ENCODE data around the gene NAB2. TPM values are rescaled to one million over a fixed set of nuclear protein-coding genes. Genes with fewer than 3 reads are reported as not detected.

The NAB2 gene
- total RNA-seq, 1 donor from 2014 or later = 11.0 TPM

GRCh38 chr12:57130941-57131340, 42.0 kb downstream of the NAB2 start:
- intact Hi-C loops (cut with micrococcal nuclease) = no loop called here

GRCh38 chr12:57131896-57132744, 43.2 kb downstream of the NAB2 start:
- intact Hi-C loops (cut with micrococcal nuclease) = no loop called here

GRCh38 chr12:57133013-57133569, 44.2 kb downstream of the NAB2 start:
- intact Hi-C loops (cut with micrococcal nuclease) = no loop called here

- intact Hi-C loops (cut with micrococcal nuclease) = no loop called here
These were observed 45.0 kb downstream of the NAB2 start for GRCh38 chr12:57133916-57134315.

- intact Hi-C loops (cut with micrococcal nuclease) = no loop called here
These were observed 46.0 kb downstream of the NAB2 start for GRCh38 chr12:57134949-57135348.

- intact Hi-C loops (cut with micrococcal nuclease) = no loop called here
These were observed 46.8 kb downstream of the NAB2 start for GRCh38 chr12:57135527-57136326.

GRCh38 chr12:57138526-57139272, 49.8 kb downstream of the NAB2 start:
- intact Hi-C loops (cut with micrococcal nuclease) = no loop called here

GRCh38 chr12:57139796-57140649, 51.1 kb downstream of the NAB2 start:
- intact Hi-C loops (cut with micrococcal nuclease) = no loop called here

- intact Hi-C loops (cut with micrococcal nuclease) = no loop called here
These were observed 52.3 kb downstream of the NAB2 start for GRCh38 chr12:57141249-57141648.

- intact Hi-C loops (cut with micrococcal nuclease) = no loop called here
These were observed 53.2 kb downstream of the NAB2 start for GRCh38 chr12:57142121-57142520.

- intact Hi-C loops (cut with micrococcal nuclease) = no loop called here
These were observed 53.8 kb downstream of the NAB2 start for GRCh38 chr12:57142727-57143126.

- intact Hi-C loops (cut with micrococcal nuclease) = no loop called here
These were observed 54.5 kb downstream of the NAB2 start for GRCh38 chr12:57143454-57143853.

Other genes starting within 250 kb of the NAB2 start
- gene SDR9C7, start 154.7 kb upstream of the NAB2 start, total RNA-seq = not detected in 2 replicates
- 0.23 and 0.32 TPM in 2 replicates for gene RDH16, start 131.5 kb upstream of the NAB2 start, total RNA-seq
- 8.8 and 9.5 TPM in 2 replicates for gene ZBTB39, start 82.6 kb upstream of the NAB2 start, total RNA-seq
- not detected in 2 replicates for gene TAC3, start 72.6 kb upstream of the NAB2 start, total RNA-seq
- 0.64 and 1.2 TPM in 2 replicates for gene MYO1A, start 39.0 kb upstream of the NAB2 start, total RNA-seq
- 48.4 and 50.4 TPM in 2 replicates for gene NEMP1, start 10.3 kb upstream of the NAB2 start, total RNA-seq
- gene STAT6, start 22.2 kb downstream of the NAB2 start, total RNA-seq = 193 and 194 TPM in 2 replicates
- gene LRP1, start 39.4 kb downstream of the NAB2 start, total RNA-seq = 0.57 and 0.91 TPM in 2 replicates
- gene LRP1-AS, start 58.5 kb downstream of the NAB2 start, total RNA-seq = not detected in 2 replicates
- gene NXPH4, start 127.7 kb downstream of the NAB2 start, total RNA-seq = 0.43 and 1.0 TPM in 2 replicates
- 176 and 178 TPM in 2 replicates for gene SHMT2, start 140.6 kb downstream of the NAB2 start, total RNA-seq
- 8.8 and 9.1 TPM in 2 replicates for gene STAC3, start 162.1 kb downstream of the NAB2 start, total RNA-seq